Measurements from ENCODE around the gene ZNF24.

The ZNF24 gene

DNA sequence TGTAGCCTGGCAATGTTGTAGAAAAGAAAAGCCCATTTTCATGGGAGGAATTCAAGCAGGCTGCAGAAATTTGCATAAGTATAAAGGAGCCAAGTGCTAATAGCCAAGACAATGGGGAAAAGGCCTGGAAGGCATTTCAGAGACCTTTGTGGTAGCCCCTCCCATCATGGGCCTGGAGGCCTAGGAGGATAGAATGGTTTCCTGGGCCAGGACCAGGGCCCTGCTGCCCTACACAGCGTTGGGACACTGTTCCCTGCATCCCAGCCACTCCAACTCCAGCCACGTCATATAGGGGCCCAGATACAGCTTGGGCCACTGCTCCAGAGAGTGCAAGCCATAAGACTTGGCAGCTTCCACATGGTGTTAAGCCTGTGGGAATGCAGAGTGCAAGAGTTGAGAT, 8.1 kb upstream of the ZNF24 start:
- H3K4me1 ChIP-seq (ENCODE audit: control insufficient read depth, insufficient read depth, low read length), result no peaks in the 10 kb centered on the region
- no peak overlapping the region for H3K4me3 ChIP-seq (ENCODE audit: low read length)
- DNase-seq (ENCODE audit: low read depth), result no peak
- no peak overlapping the region for H3K9ac ChIP-seq (ENCODE audit: low read length)
- no peaks in the 10 kb centered on the region for H3K27me3 ChIP-seq (replicated peaks; ENCODE audit: control insufficient read depth, insufficient read depth, low read length)
- H3K36me3 ChIP-seq (ENCODE audit: control insufficient read depth, insufficient read depth, low read length, severe bottlenecking), result no peaks in the 10 kb centered on the region
- H3K9me3 ChIP-seq (ENCODE audit: control insufficient read depth, low read length), result peaks cover 10% of the 10 kb centered on the region

DNA sequence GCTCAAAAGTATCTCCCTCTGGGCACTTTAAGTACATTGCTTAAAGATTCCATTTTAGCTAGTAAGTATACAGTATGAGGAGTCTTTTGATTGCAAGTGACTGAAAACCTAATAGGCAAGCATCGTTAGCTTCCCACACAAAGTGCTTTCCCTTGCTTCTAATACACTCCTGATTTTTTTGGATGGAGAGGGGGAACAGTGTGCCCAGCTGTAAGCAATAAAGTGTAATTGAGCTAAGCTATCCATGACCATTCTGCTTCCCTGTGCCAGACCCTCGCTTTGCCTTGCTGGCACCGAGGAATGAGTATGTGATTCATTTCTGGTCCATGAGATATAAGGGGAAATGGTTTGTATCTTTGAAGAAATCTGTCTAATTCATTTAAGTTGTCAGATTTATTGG, 3.8 kb upstream of the ZNF24 start:
- no peaks in the 10 kb centered on the region for H3K36me3 ChIP-seq (ENCODE audit: control insufficient read depth, insufficient read depth, low read length, severe bottlenecking)
- no peak overlapping the region for H3K4me3 ChIP-seq (ENCODE audit: low read length)
- H3K27me3 ChIP-seq (replicated peaks; ENCODE audit: control insufficient read depth, insufficient read depth, low read length), result no peaks in the 10 kb centered on the region
- peak; percentile 90 for DNase-seq (ENCODE audit: low read depth)
- peaks cover 10% of the 10 kb centered on the region for H3K9me3 ChIP-seq (ENCODE audit: control insufficient read depth, low read length)
- H3K4me1 ChIP-seq (ENCODE audit: control insufficient read depth, insufficient read depth, low read length), result peaks cover 17% of the 10 kb centered on the region
- no peak overlapping the region for H3K9ac ChIP-seq (ENCODE audit: low read length)

DNA sequence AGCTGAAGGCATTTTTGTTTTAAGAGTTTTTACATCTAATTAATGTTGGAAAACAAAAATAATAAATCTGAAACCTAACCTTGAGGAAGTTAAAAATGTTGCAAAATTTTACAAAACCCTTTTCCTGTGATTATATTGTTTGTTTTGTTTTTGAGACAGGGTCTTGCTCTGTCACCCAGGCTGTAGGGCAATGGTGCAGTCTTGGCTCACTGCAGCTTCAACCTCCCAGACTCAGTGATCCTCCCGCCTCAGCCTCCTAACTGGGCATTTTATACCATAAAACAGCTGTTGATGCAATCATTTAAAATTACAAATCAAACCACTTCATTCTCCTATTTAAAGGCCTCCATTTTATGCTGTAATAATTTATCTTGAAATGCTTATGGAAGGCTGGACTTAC, 1.7 kb upstream of the ZNF24 start:
- Histone ChIP-seq H3K4me3 (ENCODE audit: low read length) (peak overlapping the region; percentile 94), H3K36me3 (ENCODE audit: control insufficient read depth, insufficient read depth, low read length, severe bottlenecking) (no peaks in the 10 kb centered on the region), H3K4me1 (ENCODE audit: control insufficient read depth, insufficient read depth, low read length) (peaks cover 23% of the 10 kb centered on the region), H3K9me3 (ENCODE audit: control insufficient read depth, low read length) (no peaks in the 10 kb centered on the region), H3K27me3 (replicated peaks; ENCODE audit: control insufficient read depth, insufficient read depth, low read length) (no peaks in the 10 kb centered on the region), H3K9ac (ENCODE audit: low read length) (peak overlapping the region; percentile 62)
- DNase-seq (ENCODE audit: low read depth), result no peak

DNA sequence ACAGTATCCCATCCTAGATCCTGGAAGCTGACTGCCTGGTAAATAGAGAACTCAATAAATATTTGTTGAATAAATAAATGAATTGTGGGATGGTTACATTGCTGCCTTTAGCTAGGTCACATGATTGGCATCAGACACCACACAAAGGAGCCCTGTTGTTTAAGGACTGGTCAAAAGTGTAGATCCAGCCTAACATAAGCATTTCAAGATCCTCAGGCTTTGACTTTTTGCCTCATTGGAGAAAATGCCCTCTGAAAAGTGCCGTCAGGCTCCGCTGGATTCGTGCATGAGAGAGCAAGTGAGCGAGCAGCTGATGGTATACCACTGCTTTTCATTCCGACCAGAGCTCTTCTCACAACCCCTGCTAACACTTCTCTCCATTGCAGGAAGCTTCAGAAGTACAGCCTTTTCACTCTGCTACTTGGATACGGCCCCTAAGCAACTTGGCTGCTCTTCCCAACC, 1.3 kb upstream of the ZNF24 start:
- H3K36me3 ChIP-seq (ENCODE audit: control insufficient read depth, insufficient read depth, low read length, severe bottlenecking), result peaks cover 3% of the 10 kb centered on the region
- H3K4me3 ChIP-seq (ENCODE audit: low read length), result peak overlapping the region; percentile 94
- peak overlapping the region; percentile 62 for H3K9ac ChIP-seq (ENCODE audit: low read length)
- peaks cover 23% of the 10 kb centered on the region for H3K4me1 ChIP-seq (ENCODE audit: control insufficient read depth, insufficient read depth, low read length)
- no peaks in the 10 kb centered on the region for H3K27me3 ChIP-seq (replicated peaks; ENCODE audit: control insufficient read depth, insufficient read depth, low read length)
- no peaks in the 10 kb centered on the region for H3K9me3 ChIP-seq (ENCODE audit: control insufficient read depth, low read length)
- no peak for DNase-seq (ENCODE audit: low read depth)

DNA sequence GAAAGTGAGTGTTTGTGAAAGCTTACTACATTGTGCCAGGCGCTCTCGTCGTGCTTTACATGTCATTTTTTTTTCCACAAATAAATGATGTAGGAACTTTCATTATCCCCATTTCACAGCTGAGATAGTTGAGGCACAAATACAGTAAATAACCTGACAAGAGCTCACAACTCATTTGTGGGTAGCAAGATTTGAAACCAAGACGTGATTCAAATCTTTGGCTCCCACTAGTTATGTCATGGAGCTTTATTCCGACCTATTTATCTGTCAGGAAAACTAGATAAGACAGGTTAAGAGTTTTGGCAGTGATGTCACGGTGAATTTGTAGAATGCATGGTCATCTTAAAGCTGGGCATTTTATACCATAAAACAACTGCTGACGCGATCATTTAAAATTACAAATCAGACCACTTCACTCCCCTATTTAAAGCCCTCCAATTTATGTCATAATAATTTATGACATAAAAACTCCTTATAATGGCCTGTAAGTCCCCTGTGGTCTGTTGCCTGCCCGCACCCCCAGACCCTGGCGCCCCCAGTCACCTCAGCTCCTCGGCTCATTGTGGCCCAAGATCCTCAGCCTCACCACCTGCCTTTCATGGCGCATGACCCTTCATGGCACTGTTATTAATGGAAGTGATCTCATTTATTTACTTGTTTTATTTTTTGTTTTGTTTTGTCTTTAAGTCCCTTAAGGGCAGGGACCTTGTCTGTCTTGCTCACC, 678 bp upstream of the ZNF24 start:
- Histone ChIP-seq H3K4me1 (ENCODE audit: control insufficient read depth, insufficient read depth, low read length) (peaks cover 23% of the 10 kb centered on the region), H3K4me3 (ENCODE audit: low read length) (peak overlapping the region; percentile 94), H3K36me3 (ENCODE audit: control insufficient read depth, insufficient read depth, low read length, severe bottlenecking) (peaks cover 9% of the 10 kb centered on the region), H3K9me3 (ENCODE audit: control insufficient read depth, low read length) (no peaks in the 10 kb centered on the region), H3K9ac (ENCODE audit: low read length) (peak overlapping the region; percentile 98), H3K27me3 (replicated peaks; ENCODE audit: control insufficient read depth, insufficient read depth, low read length) (no peaks in the 10 kb centered on the region)
- no peak for DNase-seq (ENCODE audit: low read depth)

DNA sequence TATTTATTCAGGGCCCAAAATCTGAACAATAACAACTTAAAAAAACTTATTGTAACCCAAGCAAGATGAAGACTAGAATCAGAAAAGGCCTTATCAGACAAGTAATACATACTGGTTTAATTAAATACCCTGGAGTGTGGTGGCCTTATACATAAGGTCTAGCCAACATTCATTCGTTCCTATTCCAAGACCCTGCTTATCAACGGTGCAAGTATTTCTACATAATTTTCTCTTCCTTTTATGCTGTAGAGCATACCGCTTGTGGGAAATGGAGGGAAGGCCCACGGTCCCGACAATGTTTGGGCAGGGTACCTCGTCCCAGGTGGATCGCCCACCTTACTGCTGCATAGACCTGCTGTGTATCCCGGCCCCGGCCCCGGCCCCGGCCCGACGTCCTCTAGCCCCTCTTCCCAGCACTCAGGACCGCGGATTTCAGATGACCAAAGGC, 708 bp downstream of the ZNF24 start:
- Histone ChIP-seq H3K9me3 (ENCODE audit: control insufficient read depth, low read length) (no peaks in the 10 kb centered on the region), H3K36me3 (ENCODE audit: control insufficient read depth, insufficient read depth, low read length, severe bottlenecking) (peaks cover 23% of the 10 kb centered on the region), H3K4me3 (ENCODE audit: low read length) (peak overlapping the region; percentile 94), H3K27me3 (replicated peaks; ENCODE audit: control insufficient read depth, insufficient read depth, low read length) (no peaks in the 10 kb centered on the region), H3K4me1 (ENCODE audit: control insufficient read depth, insufficient read depth, low read length) (peaks cover 23% of the 10 kb centered on the region), H3K9ac (ENCODE audit: low read length) (peak overlapping the region; percentile 98)
- DNase-seq (ENCODE audit: low read depth), result no peak

DNA sequence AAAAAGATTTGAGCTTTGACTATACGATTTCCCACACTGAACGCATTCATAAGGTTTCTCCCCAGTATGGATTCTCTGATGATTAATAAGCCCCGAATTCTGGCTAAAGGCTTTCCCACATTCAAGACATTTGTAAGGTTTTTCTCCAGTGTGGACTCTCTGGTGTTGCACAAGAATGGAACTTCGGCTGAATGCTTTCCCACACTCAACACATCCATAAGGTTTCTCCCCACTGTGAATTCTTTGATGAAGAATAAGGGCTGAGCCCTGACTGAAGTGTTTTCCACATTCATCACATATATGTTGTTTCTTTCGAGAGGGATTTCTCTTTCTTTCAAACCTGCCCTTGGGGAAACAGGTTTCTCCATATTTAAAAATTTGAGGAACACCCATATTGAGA, 6.9 kb downstream of the ZNF24 start:
- Histone ChIP-seq H3K4me1 (ENCODE audit: control insufficient read depth, insufficient read depth, low read length) (peaks cover 5% of the 10 kb centered on the region), H3K4me3 (ENCODE audit: low read length) (no peak overlapping the region), H3K9ac (ENCODE audit: low read length) (no peak overlapping the region), H3K36me3 (ENCODE audit: control insufficient read depth, insufficient read depth, low read length, severe bottlenecking) (peaks cover 85% of the 10 kb centered on the region), H3K9me3 (ENCODE audit: control insufficient read depth, low read length) (no peaks in the 10 kb centered on the region), H3K27me3 (replicated peaks; ENCODE audit: control insufficient read depth, insufficient read depth, low read length) (no peaks in the 10 kb centered on the region)
- no peak for DNase-seq (ENCODE audit: low read depth)

DNA sequence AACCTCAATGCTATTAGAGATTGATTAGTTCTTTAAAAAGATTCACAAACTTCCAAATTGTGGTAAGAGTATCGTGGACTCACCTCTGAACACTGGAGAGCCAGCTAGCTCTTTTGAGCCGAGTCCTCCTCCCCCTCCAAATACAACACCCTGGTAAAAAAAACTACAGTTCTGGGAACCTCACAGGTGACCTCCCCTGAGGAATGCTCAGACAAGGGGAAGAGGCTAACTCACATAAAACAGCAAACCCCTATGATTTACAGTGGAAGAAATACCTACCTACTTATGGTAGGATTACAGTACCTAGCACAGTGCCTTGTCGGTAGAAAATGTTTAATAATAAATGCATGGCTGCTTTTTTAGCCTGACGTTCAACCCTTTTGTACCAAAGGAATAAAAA, 8.4 kb downstream of the ZNF24 start:
- no peak for DNase-seq (ENCODE audit: low read depth)
- H3K36me3 ChIP-seq (ENCODE audit: control insufficient read depth, insufficient read depth, low read length, severe bottlenecking), result peaks cover 93% of the 10 kb centered on the region

DNA sequence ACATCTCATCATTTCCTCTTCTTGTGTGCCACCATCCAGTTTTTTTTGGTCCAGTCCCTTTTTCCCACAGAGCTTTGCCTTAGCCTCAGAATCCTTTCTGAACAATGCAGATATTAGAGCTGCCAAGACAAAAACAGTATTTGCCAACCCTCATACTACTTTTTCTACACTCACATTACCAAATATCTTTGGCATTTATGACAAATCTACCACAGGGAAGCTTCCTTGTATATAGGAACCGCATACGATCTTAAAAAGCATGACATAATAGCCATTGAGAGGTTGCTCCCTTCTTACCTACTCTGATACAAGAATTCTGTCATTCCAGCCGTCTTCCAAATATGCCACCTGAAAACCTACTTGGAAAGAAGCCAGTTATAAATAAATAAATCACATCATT, 9.4 kb downstream of the ZNF24 start:
- no peak overlapping the region for H3K9ac ChIP-seq (ENCODE audit: low read length)
- H3K27me3 ChIP-seq (replicated peaks; ENCODE audit: control insufficient read depth, insufficient read depth, low read length), result no peaks in the 10 kb centered on the region
- DNase-seq (ENCODE audit: low read depth), result peak; percentile 41
- no peak overlapping the region for H3K4me3 ChIP-seq (ENCODE audit: low read length)
- peaks cover 83% of the 10 kb centered on the region for H3K36me3 ChIP-seq (ENCODE audit: control insufficient read depth, insufficient read depth, low read length, severe bottlenecking)
- peaks cover 5% of the 10 kb centered on the region for H3K4me1 ChIP-seq (ENCODE audit: control insufficient read depth, insufficient read depth, low read length)
- H3K9me3 ChIP-seq (ENCODE audit: control insufficient read depth, low read length), result peaks cover 4% of the 10 kb centered on the region

More for the DNA sequence above, 8.4 kb downstream of the ZNF24 start:
- Histone ChIP-seq H3K9me3 (ENCODE audit: control insufficient read depth, low read length) (peaks cover 4% of the 10 kb centered on the region), H3K4me1 (ENCODE audit: control insufficient read depth, insufficient read depth, low read length) (peaks cover 5% of the 10 kb centered on the region), H3K27me3 (replicated peaks; ENCODE audit: control insufficient read depth, insufficient read depth, low read length) (no peaks in the 10 kb centered on the region), H3K4me3 (ENCODE audit: low read length) (no peak overlapping the region), H3K9ac (ENCODE audit: low read length) (no peak overlapping the region)

DNA sequence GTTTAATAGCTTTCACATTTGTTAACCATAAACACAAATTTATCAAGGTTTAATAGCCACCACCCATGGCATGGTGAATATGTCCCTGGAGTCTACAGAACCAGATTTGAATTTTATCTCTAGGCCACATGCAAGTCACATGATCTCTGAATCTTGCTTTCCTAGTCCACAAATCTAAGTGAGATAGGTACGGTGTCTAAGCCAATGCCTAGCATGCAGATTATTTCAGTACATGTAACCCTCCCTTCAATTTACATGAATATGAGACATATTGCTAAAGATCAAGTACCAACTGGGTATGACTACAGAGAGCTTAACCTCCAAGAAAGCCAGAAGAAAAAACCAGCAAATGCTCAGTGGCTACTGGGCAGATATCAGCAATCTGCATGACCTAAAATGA, 10.0 kb downstream of the ZNF24 start:
- peaks cover 5% of the 10 kb centered on the region for H3K4me1 ChIP-seq (ENCODE audit: control insufficient read depth, insufficient read depth, low read length)
- no peak for DNase-seq (ENCODE audit: low read depth)
- H3K36me3 ChIP-seq (ENCODE audit: control insufficient read depth, insufficient read depth, low read length, severe bottlenecking), result peaks cover 77% of the 10 kb centered on the region
- H3K9ac ChIP-seq (ENCODE audit: low read length), result no peak overlapping the region
- peaks cover 4% of the 10 kb centered on the region for H3K9me3 ChIP-seq (ENCODE audit: control insufficient read depth, low read length)
- no peak overlapping the region for H3K4me3 ChIP-seq (ENCODE audit: low read length)
- no peaks in the 10 kb centered on the region for H3K27me3 ChIP-seq (replicated peaks; ENCODE audit: control insufficient read depth, insufficient read depth, low read length)

DNA sequence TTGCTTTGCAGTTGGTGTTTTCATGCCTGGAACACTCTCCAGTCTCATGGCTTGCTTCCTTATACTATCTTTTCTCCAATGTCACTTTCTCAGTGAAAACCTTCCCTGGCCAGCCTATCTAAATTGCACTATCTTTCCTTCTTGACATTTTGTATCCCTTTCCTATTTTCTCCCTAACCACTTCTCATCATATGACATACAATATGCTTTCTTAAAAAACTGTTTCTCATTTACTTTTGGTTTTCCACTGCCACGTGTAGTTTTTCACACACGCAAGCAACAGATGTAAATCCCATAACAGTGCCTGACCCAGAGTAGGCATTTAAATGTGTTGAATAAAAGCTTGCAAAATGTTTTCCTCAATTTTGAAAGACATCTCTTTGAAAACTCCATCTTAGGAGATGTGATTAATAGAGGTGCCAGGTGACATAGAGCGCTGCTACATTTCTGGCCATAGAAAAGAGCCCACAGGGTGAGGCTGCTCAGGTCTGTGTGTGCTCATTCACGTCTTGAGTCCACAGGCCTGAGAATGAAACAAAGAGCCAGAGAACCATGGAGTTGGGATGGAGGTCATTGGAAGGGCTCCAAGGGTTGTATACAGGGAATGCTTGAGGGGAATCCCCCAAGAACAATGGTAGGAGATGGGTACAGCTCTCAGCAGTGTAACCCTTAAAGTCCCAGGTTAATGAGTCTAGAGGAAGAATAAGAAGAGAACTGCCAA, 12.7 kb downstream of the ZNF24 start:
- peaks cover 54% of the 10 kb centered on the region for H3K36me3 ChIP-seq (ENCODE audit: control insufficient read depth, insufficient read depth, low read length, severe bottlenecking)
- no peak overlapping the region for H3K4me3 ChIP-seq (ENCODE audit: low read length)
- no peak for DNase-seq (ENCODE audit: low read depth)
- H3K9ac ChIP-seq (ENCODE audit: low read length), result no peak overlapping the region
- peaks cover 28% of the 10 kb centered on the region for H3K9me3 ChIP-seq (ENCODE audit: control insufficient read depth, low read length)
- H3K4me1 ChIP-seq (ENCODE audit: control insufficient read depth, insufficient read depth, low read length), result peaks cover 5% of the 10 kb centered on the region
- H3K27me3 ChIP-seq (replicated peaks; ENCODE audit: control insufficient read depth, insufficient read depth, low read length), result no peaks in the 10 kb centered on the region

All from adipocyte (in vitro differentiated cells).